Glutamatergic neuron (in vitro differentiated cells): ENCODE data around the gene TMEM72. TPM values are rescaled to one million over a fixed set of nuclear protein-coding genes. Genes with fewer than 3 reads are reported as not detected.

Experiments
- DNase-seq: peaks from one replicate; pipeline ENCODE4 v3.0.0; 2022
- H3K27ac Mint-ChIP-seq: one replicate; pipeline ENCODE4 v1.8.0; 2020; ENCODE audit warnings: mild to moderate bottlenecking, mixed read lengths, inconsistent platforms; ENCODE audit not compliant: unreplicated experiment
- H3K27me3 Mint-ChIP-seq: one replicate; pipeline ENCODE4 v1.8.0; 2020; ENCODE audit warnings: mild to moderate bottlenecking, moderate library complexity, mixed read lengths, inconsistent platforms; ENCODE audit not compliant: unreplicated experiment
- H3K36me3 Mint-ChIP-seq: one replicate; pipeline ENCODE4 v1.8.0; 2020; ENCODE audit warnings: mild to moderate bottlenecking, mixed read lengths, inconsistent platforms; ENCODE audit not compliant: unreplicated experiment
- H3K4me1 Mint-ChIP-seq: one replicate; pipeline ENCODE4 v1.8.0; 2020; ENCODE audit warnings: mild to moderate bottlenecking, low read depth, mixed read lengths, inconsistent platforms; ENCODE audit not compliant: unreplicated experiment
- H3K4me3 Mint-ChIP-seq: one replicate; pipeline ENCODE4 v1.8.0; 2020; ENCODE audit warnings: mild to moderate bottlenecking, mixed read lengths, inconsistent platforms; ENCODE audit not compliant: unreplicated experiment
- H3K9me3 Mint-ChIP-seq: one replicate; pipeline ENCODE4 v1.8.0; 2020; ENCODE audit warnings: mild to moderate bottlenecking, moderate library complexity, mixed read lengths, inconsistent platforms; ENCODE audit not compliant: unreplicated experiment
- CTCF ChIP-seq: fragments of 200-600 bp; sonication (generic); IDR thresholded peaks from one replicate; pipeline ENCODE4 v1.5.0; 2021; ENCODE audit not compliant: partially characterized antibody, unreplicated experiment
- total RNA-seq: library from RNA; stranded (reverse); fragmentation: NEBNext Ultra II Directional; extraction: Animal tissue kit (Norgen Biotek cat#: 25700); gene quantifications from one replicate; pipeline ENCODE4 v1.2.1, GENCODE V29; 2021; ENCODE audit not compliant: unreplicated experiment

The TMEM72 gene
- total RNA-seq, 1 donor from 2014 or later, result not detected

- TF ChIP-seq CTCF, result peak; percentile 31
- peak; percentile 77 for DNase-seq
- Mint-ChIP-seq H3K27me3 (peaks cover 9% of the 10 kb centered on the region), H3K36me3 (peaks cover 7% of the 10 kb centered on the region), H3K4me1 (no peaks in the 10 kb centered on the region), H3K27ac (no peak overlapping the region), H3K4me3 (no peak overlapping the region), H3K9me3 (peaks cover 4% of the 10 kb centered on the region)
Observed at GRCh38 chr10:44925224-44925623, 14.1 kb downstream of the TMEM72 start.

DNA sequence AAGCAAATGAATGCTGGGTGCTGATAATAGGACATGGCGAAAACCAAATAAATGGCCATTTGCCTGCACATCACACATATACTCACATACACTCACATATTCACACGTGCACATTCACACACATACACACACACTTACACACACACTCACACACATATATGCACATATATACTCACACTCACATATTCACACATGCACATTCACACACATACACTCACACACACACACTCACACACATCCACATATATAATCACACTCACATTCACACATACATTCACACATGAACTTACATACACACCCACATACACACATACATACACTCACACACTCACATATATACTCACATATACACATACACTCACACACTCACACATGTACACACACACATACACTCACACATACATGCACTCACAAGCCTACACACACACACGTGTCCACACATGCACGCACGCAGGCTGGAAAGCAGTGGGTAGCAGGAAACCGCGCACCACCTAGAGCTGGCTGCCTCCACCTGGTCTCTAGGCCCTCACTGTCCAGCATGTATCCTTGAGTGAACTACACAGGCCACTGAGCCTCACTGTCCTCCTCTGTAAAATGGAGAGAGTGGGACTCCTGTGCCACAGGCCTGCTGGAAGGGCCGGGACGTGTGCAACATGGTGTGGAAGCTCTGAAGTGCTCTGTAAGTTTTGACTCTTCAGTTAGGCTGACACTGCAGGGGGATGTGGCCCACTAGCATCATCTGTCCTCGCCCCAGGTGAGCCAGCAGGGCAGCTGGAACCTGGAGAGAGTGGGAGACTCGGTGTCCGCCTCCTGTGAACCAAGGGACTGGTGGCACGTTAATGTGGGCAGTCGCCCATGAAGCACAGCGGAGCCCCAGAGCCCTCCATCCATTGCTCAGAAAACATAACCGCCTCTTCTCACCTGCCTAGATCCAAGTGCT is 14.9 kb downstream of the TMEM72 start:
- H3K27me3 Mint-ChIP-seq, result peaks cover 6% of the 10 kb centered on the region
- DNase-seq, result no peak
- no peaks in the 10 kb centered on the region for H3K4me1 Mint-ChIP-seq
- H3K27ac Mint-ChIP-seq, result no peak overlapping the region
- H3K36me3 Mint-ChIP-seq, result peaks cover 7% of the 10 kb centered on the region
- H3K9me3 Mint-ChIP-seq, result peaks cover 4% of the 10 kb centered on the region
- TF ChIP-seq CTCF, result no peak
- H3K4me3 Mint-ChIP-seq, result no peak overlapping the region

DNA sequence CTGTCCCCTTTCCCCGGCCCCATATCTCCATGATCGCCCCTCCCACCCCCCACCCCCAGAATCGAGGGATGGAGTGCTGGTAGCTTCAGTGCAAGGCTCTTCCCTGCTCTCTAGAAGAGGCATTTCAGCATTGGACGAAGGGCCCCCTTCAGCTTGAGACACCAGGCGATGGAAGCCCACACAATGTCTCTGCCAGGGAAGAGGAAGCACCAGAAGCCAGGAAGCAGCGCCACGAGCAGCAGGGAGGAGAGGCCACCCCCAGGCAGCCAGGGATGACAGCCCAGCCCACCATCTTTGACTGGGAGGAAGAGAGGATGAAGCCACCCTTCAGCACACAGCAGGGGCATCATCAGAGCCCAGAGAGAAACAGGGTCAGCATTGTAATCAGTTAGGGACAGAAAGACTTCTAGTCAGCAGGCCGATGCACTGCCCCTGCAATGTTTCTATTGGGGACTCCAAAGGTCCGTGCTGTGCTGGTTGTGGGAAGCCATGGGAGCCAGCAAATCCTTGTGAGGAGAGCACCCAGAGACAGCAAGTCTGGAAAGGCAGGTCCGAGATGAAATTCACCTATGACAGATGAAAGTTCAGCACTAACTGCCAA is 15.7 kb downstream of the TMEM72 start:
- Mint-ChIP-seq H3K4me3 (no peak overlapping the region), H3K27ac (no peak overlapping the region), H3K27me3 (peaks cover 8% of the 10 kb centered on the region), H3K36me3 (peaks cover 7% of the 10 kb centered on the region), H3K9me3 (peaks cover 4% of the 10 kb centered on the region), H3K4me1 (peaks cover 2% of the 10 kb centered on the region)
- no peak for DNase-seq
- no peak for TF ChIP-seq CTCF

- peaks cover 2% of the 10 kb centered on the region for H3K4me1 Mint-ChIP-seq
- H3K36me3 Mint-ChIP-seq, result peaks cover 7% of the 10 kb centered on the region
- no peak overlapping the region for H3K27ac Mint-ChIP-seq
- TF ChIP-seq CTCF, result no peak
- peaks cover 4% of the 10 kb centered on the region for H3K9me3 Mint-ChIP-seq
- peaks cover 8% of the 10 kb centered on the region for H3K27me3 Mint-ChIP-seq
- H3K4me3 Mint-ChIP-seq, result no peak overlapping the region
- no peak for DNase-seq
Observed at GRCh38 chr10:44927352-44927751, 16.2 kb downstream of the TMEM72 start.

GRCh38 chr10:44928462-44928861 is 17.3 kb downstream of the TMEM72 start:
- H3K27me3 Mint-ChIP-seq, result peaks cover 6% of the 10 kb centered on the region
- no peak for DNase-seq
- no peak overlapping the region for H3K27ac Mint-ChIP-seq
- H3K4me1 Mint-ChIP-seq, result peaks cover 2% of the 10 kb centered on the region
- H3K9me3 Mint-ChIP-seq, result peaks cover 2% of the 10 kb centered on the region
- no peak for TF ChIP-seq CTCF
- no peak overlapping the region for H3K4me3 Mint-ChIP-seq
- peaks cover 7% of the 10 kb centered on the region for H3K36me3 Mint-ChIP-seq
